Measurements from ENCODE around the gene ENG. TPM values are rescaled to one million over a fixed set of nuclear protein-coding genes. Genes with fewer than 3 reads are reported as not detected.
A peak's percentile ranks its signal among the peaks of the same experiment; 100 is the strongest.

The ENG gene
- polyA plus RNA-seq (2013) = 34.7 TPM

DNA sequence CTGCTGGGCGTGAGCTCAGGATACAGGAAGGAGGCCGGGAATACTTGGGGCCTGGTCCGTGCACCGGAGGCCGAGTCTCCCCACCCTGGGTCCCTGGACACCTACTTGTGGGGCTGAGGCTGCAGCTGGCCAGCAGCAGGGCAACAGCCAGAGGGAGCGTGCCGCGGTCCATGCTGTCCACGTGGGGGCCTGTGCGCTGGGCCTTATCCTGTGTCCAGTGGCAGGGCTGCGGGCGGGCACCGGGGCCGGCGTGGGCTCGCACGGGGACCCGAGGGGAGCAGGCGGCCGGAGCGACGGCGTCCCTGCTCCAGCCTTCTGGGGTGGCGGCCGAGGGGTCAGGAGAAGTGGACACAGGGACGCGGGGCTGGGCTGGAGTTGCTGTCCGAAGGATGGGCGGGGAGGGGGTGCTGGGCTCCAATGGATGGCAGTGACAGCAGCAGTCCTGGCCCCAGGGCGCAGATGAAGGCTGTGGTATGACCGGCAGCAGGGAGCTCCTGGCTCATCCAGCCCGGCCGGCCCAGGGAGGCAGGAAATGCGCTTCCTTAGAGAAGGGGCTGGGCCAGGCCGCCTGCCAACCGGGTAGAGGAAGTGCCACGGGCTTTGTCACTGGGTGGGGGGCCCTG, at the start of gene ENG:
Gene ENG (minus strand): TSS at position 475 of the 623 bp plus-strand sequence. CDS start 303 bp downstream, at position 172.
- H3K4me3 ChIP-seq (ENCODE audit: control insufficient read depth in 1 of 7, extremely low read depth in 1 of 7, insufficient read depth in 4 of 7, low read depth in 2 of 7, low read length in 6 of 7) = peak within 1 kb of the TSS; percentile 15 to 84 (median 78)
- H3K27me3 ChIP-seq (replicated peaks in 2 of 5; ENCODE audit: control insufficient read depth in 4 of 5, insufficient read depth in 5 of 5, low read length in 4 of 5) = no peaks in the 10 kb centered on the region
- POLR2A ChIA-PET = interaction anchor here (1.1 to 1.5 kb wide), 3 partner anchors 9 to 28 kb away, joined by 4 to 5 read pairs (median 4); no protein-coding TSS in a partner anchor
- H3K9me3 ChIP-seq (ENCODE audit: control extremely low read depth in 1 of 5, control insufficient read depth in 4 of 5, insufficient read depth in 2 of 5, low read depth in 1 of 5, low read length in 4 of 5) = peaks cover 0 to 13% (median 11%) of the 10 kb centered on the region in 5 experiments
- H3K4me1 ChIP-seq (ENCODE audit: control extremely low read depth in 1 of 4, control insufficient read depth in 4 of 4, insufficient read depth in 4 of 4, low read length in 3 of 4) = peaks cover 11 to 76% (median 73%) of the 10 kb centered on the region in 4 experiments
- H3K27ac ChIP-seq (ENCODE audit: insufficient read depth in 1 of 2, low read depth in 1 of 2, low read length in 2 of 2, poor library complexity in 1 of 2, severe bottlenecking in 2 of 2) = peak within 1 kb of the TSS; percentile 46 to 67
- CTCF ChIA-PET = interaction anchor here (0.5 to 5.7 kb wide), 7 partner anchors 10 to 188 kb away, joined by 3 to 62 read pairs (median 9); partner anchors contain the start of gene CDK9
- H3K36me3 ChIP-seq (ENCODE audit: control insufficient read depth in 4 of 4, insufficient read depth in 4 of 4, low read length in 3 of 4) = peaks cover 5 to 20% (median 14%) of the 10 kb centered on the region in 4 experiments
- peak in 1 of 3 donors; percentile 43 for DNase-seq
- 1% methylated on average over 30 of the region's 37 CpGs for WGBS (ENCODE audit: insufficient coverage)

DNA sequence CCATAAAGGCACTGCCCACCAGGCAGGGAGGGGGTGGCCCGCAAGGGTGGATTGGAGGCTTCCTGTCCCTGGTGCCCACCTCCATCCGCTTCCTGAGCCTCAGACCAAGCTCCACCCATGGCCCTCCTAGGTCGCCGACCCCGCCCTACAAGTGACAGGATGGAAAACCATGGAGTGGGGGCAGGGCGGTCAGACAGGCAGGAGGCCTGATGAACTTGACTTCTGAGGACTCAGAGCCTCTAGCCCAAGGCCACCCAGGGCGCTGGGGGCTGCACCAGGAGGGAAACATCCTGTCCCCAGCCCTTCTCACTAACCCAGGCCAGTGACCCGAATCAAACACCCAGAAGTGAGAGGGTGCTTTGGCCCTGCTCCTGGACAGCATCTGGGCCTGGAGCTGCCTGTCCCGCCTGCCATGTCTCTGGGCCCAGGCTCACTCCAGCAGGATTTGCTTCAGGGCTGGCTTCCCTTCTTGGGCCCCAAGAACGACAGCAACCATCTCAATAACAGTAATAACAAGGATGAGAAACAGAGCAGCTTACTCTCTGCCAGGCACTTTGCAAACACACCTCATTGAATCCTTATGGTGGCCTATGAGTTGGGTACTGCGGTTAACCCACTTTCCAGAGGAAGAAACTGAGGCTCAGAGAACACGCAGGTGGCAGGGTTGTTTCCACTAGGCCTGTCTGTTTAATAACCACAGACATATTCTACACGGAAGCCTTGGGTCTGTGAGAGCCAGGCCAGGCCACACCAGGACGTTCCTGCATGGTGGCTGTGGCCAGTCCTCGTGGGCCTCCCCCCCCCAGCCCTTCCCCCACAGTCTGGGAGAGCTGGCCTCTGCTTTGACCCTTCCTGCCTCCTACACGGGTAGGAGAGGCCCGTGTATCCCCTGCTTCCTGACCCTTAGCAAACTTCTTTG, 49.4 kb upstream of the ENG start:
- H3K36me3 ChIP-seq (ENCODE audit: control insufficient read depth in 4 of 4, insufficient read depth in 4 of 4, low read length in 3 of 4) = peaks cover 2 to 11% (median 5%) of the 10 kb centered on the region in 4 experiments
- no peaks in the 10 kb centered on the region for H3K9me3 ChIP-seq (ENCODE audit: control extremely low read depth in 1 of 5, control insufficient read depth in 4 of 5, insufficient read depth in 2 of 5, low read depth in 1 of 5, low read length in 4 of 5)
- H3K27me3 ChIP-seq (replicated peaks in 2 of 5; ENCODE audit: control insufficient read depth in 4 of 5, insufficient read depth in 5 of 5, low read length in 4 of 5) = no peaks in the 10 kb centered on the region
- H3K4me3 ChIP-seq (ENCODE audit: control insufficient read depth in 1 of 7, extremely low read depth in 1 of 7, insufficient read depth in 4 of 7, low read depth in 2 of 7, low read length in 6 of 7) = peak overlapping the region in 4 of 7 experiments; percentile 34 to 59 (median 43)
- peaks cover 9 to 58% (median 52%) of the 10 kb centered on the region in 4 experiments for H3K4me1 ChIP-seq (ENCODE audit: control extremely low read depth in 1 of 4, control insufficient read depth in 4 of 4, insufficient read depth in 4 of 4, low read length in 3 of 4)
- ChIA-PET POLR2A (interaction anchor here (0.6 to 1.7 kb wide), 2 partner anchors 12 to 19 kb away, joined by 3 to 7 read pairs; no protein-coding TSS in a partner anchor), CTCF (interaction anchor here (0.6 to 2.2 kb wide), 6 partner anchors 9 to 42 kb away, joined by 3 to 8 read pairs (median 3); partner anchors contain the start of gene ST6GALNAC4)
- WGBS (ENCODE audit: insufficient coverage) = 21% methylated on average over 13 of the region's 17 CpGs
- DNase-seq = peak in 2 of 3 donors; percentile 56 to 67
- H3K27ac ChIP-seq (ENCODE audit: insufficient read depth in 1 of 2, low read depth in 1 of 2, low read length in 2 of 2, poor library complexity in 1 of 2, severe bottlenecking in 2 of 2) = peak overlapping the region; percentile 62 to 79

DNA sequence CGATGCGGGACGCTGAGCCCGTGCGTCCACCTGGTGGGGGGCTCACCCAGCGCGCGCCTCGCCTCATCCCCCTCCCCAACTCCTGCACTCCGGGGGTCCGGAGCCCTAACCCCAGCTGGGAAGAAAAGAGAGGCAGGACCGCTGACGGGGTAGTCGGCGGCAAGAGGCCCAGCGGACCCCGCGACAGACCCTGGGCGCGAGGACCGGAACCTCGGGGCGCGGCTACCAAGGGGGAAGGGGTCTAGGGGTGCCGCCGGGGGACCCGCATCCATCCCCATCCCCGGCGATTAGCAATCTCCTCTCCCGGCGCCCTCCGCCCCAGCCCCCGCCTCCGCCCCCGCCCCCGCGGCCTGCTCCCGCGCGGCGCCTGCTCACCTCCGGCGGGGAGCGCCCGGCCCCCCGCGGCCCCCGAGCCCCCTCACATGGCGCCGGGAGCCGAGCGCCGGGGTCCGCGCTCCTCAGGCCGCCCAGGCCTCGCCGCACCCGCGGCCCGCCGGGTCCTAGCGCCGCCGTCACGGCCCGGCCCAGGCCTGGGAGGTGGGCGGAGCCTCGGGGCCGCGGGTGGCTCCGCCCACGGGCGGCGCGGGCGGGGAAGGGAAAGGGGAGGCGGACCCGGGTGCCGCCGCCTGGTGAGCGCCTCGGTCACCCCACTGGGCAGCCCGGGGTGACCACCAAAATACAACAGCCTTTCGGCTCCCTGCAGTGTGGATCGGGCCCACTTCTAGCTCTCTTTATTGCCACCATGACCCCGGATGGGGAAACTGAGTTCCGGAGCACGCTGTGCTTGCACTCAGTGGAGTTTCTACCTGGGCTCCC, 44.9 kb upstream of the ENG start, which contains the start of gene ST6GALNAC6:
Gene ST6GALNAC6 (minus strand): TSS at position 476 of the 816 bp plus-strand sequence. CDS start 1,622 bp downstream, outside the sequence.
- no peaks in the 10 kb centered on the region for H3K27me3 ChIP-seq (replicated peaks in 2 of 5; ENCODE audit: control insufficient read depth in 4 of 5, insufficient read depth in 5 of 5, low read length in 4 of 5)
- peak; percentile 71 to 85 (median 81) for DNase-seq
- H3K36me3 ChIP-seq (ENCODE audit: control insufficient read depth in 4 of 4, insufficient read depth in 4 of 4, low read length in 3 of 4) = peaks cover 9 to 27% (median 25%) of the 10 kb centered on the region in 4 experiments
- 0% methylated on average over 44 of the region's 89 CpGs for WGBS (ENCODE audit: insufficient coverage)
- H3K27ac ChIP-seq (ENCODE audit: insufficient read depth in 1 of 2, low read depth in 1 of 2, low read length in 2 of 2, poor library complexity in 1 of 2, severe bottlenecking in 2 of 2) = peak within 1 kb of the TSS in 1 of 2 experiments; percentile 61
- ChIA-PET POLR2A (interaction anchor here (0.6 to 3.1 kb wide), 4 partner anchors 14 to 150 kb away, joined by 3 to 15 read pairs (median 4); partner anchors contain the start of gene ST6GALNAC4), CTCF (interaction anchor here (1.0 to 2.7 kb wide), 9 partner anchors 10 to 164 kb away, joined by 3 to 15 read pairs (median 5); partner anchors contain the start of genes ST6GALNAC4 and TOR2A)
- H3K9me3 ChIP-seq (ENCODE audit: control extremely low read depth in 1 of 5, control insufficient read depth in 4 of 5, insufficient read depth in 2 of 5, low read depth in 1 of 5, low read length in 4 of 5) = peaks cover 0 to 15% (median 6%) of the 10 kb centered on the region in 5 experiments
- H3K4me1 ChIP-seq (ENCODE audit: control extremely low read depth in 1 of 4, control insufficient read depth in 4 of 4, insufficient read depth in 4 of 4, low read length in 3 of 4) = peaks cover 6 to 48% (median 38%) of the 10 kb centered on the region in 4 experiments
- H3K4me3 ChIP-seq (ENCODE audit: control insufficient read depth in 1 of 7, extremely low read depth in 1 of 7, insufficient read depth in 4 of 7, low read depth in 2 of 7, low read length in 6 of 7) = peak within 1 kb of the TSS; percentile 67 to 86 (median 79)

DNA sequence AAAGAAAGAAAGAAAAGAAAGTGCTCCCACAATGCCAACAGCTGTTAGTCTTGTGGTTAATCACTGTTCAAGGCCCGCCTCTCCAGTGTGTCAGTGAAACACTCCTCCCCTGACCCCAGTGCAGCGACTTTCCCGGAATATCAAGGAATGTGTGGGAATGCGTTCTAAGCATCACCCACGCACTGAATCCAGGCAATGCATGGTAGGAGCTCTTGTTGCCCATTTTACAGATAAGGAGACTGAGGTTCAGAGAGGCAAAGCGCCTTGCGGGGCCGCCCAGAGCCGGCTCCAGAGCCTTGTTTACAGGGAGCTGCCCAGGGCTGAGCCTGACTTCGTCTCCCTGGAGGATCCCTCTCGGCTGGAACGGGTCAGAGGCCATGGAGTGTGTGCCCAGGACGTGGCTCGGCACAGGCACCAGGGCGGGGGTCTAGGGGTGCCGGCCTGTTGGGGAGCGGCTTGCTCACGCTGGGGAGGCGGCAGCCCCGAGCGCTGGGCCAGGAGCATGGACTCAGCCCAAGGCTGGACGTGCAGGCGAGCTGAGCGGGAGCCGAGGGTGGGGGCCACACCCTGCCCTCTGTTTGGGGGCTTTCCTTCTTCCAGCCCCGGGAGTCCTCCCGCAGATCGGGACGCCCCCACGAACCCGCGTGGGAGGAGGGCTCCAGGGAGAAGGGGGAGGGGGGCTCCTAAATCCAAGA, 44.1 kb upstream of the ENG start:
- Histone ChIP-seq H3K27ac (ENCODE audit: insufficient read depth in 1 of 2, low read depth in 1 of 2, low read length in 2 of 2, poor library complexity in 1 of 2, severe bottlenecking in 2 of 2) (peak overlapping the region in 1 of 2 experiments; percentile 61), H3K9me3 (ENCODE audit: control extremely low read depth in 1 of 5, control insufficient read depth in 4 of 5, insufficient read depth in 2 of 5, low read depth in 1 of 5, low read length in 4 of 5) (peaks cover 0 to 22% (median 13%) of the 10 kb centered on the region in 5 experiments), H3K4me3 (ENCODE audit: control insufficient read depth in 1 of 7, extremely low read depth in 1 of 7, insufficient read depth in 4 of 7, low read depth in 2 of 7, low read length in 6 of 7) (peak overlapping the region; percentile 67 to 86 (median 76)), H3K4me1 (ENCODE audit: control extremely low read depth in 1 of 4, control insufficient read depth in 4 of 4, insufficient read depth in 4 of 4, low read length in 3 of 4) (peaks cover 4 to 40% (median 30%) of the 10 kb centered on the region in 4 experiments), H3K27me3 (replicated peaks in 2 of 5; ENCODE audit: control insufficient read depth in 4 of 5, insufficient read depth in 5 of 5, low read length in 4 of 5) (no peaks in the 10 kb centered on the region), H3K36me3 (ENCODE audit: control insufficient read depth in 4 of 4, insufficient read depth in 4 of 4, low read length in 3 of 4) (peaks cover 15 to 35% (median 32%) of the 10 kb centered on the region in 4 experiments)
- DNase-seq = peak in 2 of 3 donors; percentile 46 to 62
- WGBS (ENCODE audit: insufficient coverage) = 30% methylated on average over 28 of the region's 32 CpGs
- ChIA-PET CTCF (interaction anchor here (1.0 to 2.7 kb wide), 8 partner anchors 9 to 164 kb away, joined by 3 to 15 read pairs (median 6); partner anchors contain the start of genes ST6GALNAC4 and TOR2A), POLR2A (interaction anchor here (0.8 to 3.1 kb wide), 3 partner anchors 13 to 18 kb away, joined by 3 to 15 read pairs (median 4); partner anchors contain the start of gene ST6GALNAC4)

DNA sequence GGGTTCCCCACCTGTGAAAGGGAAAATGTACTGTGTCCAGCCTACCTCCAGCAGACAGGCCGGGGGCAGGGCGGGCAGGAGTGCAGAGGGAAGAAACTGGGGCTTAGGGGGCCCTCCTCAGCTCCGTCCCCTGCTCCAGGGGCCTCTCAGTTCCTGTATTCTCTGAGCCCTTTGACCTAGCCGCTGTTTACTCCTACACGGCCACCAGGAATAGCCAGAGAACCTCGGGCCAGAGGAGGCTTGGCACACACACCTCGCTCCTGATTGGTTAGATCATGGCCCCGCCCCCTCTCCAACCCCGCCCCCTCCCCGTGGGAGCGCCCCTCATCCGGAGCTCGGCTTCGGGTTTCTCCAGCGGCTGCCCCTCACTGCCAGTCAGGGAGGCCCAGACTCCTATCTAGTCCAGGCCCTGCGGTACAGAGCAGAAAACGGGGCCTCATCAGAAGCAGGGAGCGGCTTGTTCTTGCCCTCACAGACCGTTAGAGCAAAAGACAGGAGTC, 42.8 kb upstream of the ENG start:
- Histone ChIP-seq H3K27me3 (replicated peaks in 2 of 5; ENCODE audit: control insufficient read depth in 4 of 5, insufficient read depth in 5 of 5, low read length in 4 of 5) (no peaks in the 10 kb centered on the region), H3K4me3 (ENCODE audit: control insufficient read depth in 1 of 7, extremely low read depth in 1 of 7, insufficient read depth in 4 of 7, low read depth in 2 of 7, low read length in 6 of 7) (peak overlapping the region in 1 of 7 experiments; percentile 34), H3K36me3 (ENCODE audit: control insufficient read depth in 4 of 4, insufficient read depth in 4 of 4, low read length in 3 of 4) (peaks cover 22 to 48% (median 43%) of the 10 kb centered on the region in 4 experiments), H3K27ac (ENCODE audit: insufficient read depth in 1 of 2, low read depth in 1 of 2, low read length in 2 of 2, poor library complexity in 1 of 2, severe bottlenecking in 2 of 2) (no peak overlapping the region), H3K9me3 (ENCODE audit: control extremely low read depth in 1 of 5, control insufficient read depth in 4 of 5, insufficient read depth in 2 of 5, low read depth in 1 of 5, low read length in 4 of 5) (peaks cover 0 to 33% (median 23%) of the 10 kb centered on the region in 5 experiments), H3K4me1 (ENCODE audit: control extremely low read depth in 1 of 4, control insufficient read depth in 4 of 4, insufficient read depth in 4 of 4, low read length in 3 of 4) (peaks cover 0 to 32% (median 24%) of the 10 kb centered on the region in 4 experiments)
- 37% methylated on average over 8 of the region's 19 CpGs for WGBS (ENCODE audit: insufficient coverage)
- POLR2A ChIA-PET = interaction anchor here (1.0 to 3.1 kb wide), 2 partner anchors 15 to 19 kb away, joined by 5 to 15 read pairs; partner anchors contain the start of gene ST6GALNAC4
- peak in 2 of 3 donors; percentile 73 to 82 for DNase-seq
- CTCF ChIA-PET = interaction anchor here (0.7 to 1.4 kb wide), 7 partner anchors 10 to 27 kb away, joined by 3 to 5 read pairs (median 4); partner anchors contain the start of gene ST6GALNAC4

Measured in common myeloid progenitor, CD34-positive (primary cell).